NCI-H1105 treated with DMSO at 0.1 percent for 48 hours (cell line): ENCODE data around the gene LGALS1.

Experiments
- DNase-seq: peaks from one replicate; lab custom pipeline; 2025; lab: John Stamatoyannopoulos, UW

The LGALS1 gene

DNA sequence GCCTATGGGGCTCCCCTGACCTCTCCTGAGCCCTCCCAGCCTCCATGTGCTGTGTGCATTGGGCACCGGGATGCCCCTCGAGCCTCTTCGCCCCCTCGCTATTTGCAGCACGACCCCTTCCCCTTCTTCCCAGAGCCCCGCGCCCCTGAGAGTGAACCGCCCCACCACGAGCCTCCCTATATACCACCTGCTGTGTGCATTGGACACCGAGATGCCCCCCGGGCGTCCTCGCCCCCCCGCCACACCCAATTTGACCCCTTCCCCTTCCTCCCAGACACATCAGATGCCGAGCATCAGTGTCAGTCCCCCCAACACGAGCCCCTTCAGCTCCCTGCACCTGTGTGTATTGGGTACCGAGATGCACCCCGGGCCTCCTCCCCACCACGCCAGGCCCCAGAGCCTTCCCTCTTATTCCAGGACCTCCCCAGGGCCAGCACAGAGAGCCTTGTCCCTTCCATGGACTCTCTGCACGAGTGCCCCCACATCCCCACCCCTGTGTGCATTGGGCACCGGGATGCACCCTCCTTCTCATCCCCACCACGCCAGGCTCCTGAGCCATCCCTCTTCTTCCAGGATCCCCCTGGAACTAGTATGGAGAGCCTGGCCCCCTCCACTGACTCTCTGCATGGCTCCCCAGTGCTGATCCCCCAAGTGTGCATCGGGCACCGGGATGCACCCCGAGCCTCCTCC lies 50.3 kb downstream of the LGALS1 start:
- no peak for DNase-seq

DNA sequence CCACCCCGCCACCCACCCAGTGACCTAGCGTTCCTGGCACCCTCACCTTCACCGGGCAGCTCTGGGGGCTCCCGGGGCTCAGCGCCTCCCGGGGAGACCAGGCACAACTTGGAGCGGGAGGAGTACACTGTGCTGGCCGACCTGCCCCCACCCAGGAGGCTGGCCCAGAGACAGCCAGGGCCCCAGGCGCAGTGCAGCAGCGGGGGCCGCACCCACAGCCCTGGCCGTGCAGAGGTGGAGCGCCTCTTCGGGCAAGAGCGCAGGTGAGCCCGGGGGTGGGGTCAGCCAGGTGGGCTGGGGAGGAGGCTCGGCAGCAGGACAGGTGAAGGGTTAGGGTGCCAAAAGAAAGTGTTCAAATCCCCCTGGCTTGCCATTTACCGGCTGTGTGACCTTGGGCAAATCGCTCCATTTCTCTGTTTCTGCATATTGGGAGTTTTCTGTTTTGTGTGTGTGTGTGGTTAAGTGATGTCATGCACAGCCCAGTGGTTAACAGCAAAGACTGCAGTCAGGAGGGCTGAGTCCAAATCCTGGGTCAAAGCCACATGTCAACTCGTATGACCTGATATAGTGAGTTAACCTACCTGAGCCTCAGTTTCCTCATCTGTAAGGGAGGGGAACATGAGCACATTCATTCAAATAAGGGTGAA lies 50.9 kb downstream of the LGALS1 start:
- DNase-seq: no peak

DNA sequence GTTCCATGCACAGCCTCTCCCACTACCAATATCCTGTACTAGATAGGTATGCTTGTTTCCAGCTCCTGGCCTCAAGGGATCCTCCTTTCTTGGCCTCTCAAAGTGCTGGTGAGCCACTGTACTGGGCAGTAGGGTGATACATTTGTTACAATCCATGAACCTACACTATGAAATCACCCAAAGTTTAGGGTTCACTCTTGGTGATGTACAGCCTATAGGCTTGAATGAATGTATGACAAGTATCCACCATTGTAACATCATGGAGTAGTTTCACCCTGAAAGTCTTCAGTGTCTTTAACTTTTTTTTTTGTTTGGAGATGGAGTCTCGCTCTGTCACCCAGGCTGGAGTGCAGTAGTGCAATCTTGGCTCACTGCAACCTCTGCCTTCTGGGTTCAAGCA lies 53.2 kb downstream of the LGALS1 start:
- no peak for DNase-seq
